Measurements from ENCODE around the gene DCXR.

The DCXR gene

DNA sequence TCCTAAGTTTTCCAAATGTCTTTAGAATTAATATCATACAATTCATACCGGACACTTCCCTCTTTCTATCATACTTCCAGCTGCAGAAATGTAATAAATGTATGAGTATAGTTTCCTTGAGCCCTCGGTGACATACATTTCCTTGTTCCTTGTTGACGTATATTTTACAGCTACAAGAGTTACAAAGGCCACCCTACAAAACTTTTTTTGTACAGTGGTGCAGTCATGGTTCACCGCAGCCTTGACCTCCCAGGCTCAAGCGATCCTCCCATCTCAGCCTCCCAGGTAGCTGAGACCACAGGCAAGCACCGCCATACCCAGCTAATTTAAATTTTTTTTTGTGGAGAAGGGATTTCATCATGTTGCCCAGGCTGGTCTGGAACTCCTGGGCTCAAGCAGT, 35.3 kb upstream of the DCXR start:
- no peak for DNase-seq (ENCODE audit: low read depth, low spot score)

DNA sequence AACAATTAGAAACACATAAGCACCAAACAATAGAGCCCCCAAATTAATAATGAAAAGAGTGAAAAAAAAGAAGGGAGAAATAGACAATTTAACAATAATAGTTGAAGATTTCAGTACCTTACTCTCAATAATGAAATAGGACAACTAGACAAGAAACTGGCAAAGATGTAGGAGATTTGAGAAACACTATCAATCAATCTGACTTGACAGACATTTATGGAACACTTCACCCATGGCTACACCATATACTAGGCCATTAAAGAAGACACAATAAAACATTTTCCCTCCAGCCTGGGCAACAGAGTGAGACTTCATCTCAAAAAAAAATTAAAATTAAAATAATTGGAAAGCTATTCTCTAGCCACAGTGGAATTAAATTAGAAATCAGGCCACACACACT, 33.1 kb upstream of the DCXR start:
- DNase-seq (ENCODE audit: low read depth, low spot score) = no peak

- no peak for DNase-seq (ENCODE audit: low read depth, low spot score)
These were observed 28.3 kb upstream of the DCXR start, which contains the start of gene DUS1L for GRCh38 chr17:82065638-82066303. DUS1L (minus strand) TSS chr17:82065804; CDS start chr17:82065059, 745 bp downstream.

DNA sequence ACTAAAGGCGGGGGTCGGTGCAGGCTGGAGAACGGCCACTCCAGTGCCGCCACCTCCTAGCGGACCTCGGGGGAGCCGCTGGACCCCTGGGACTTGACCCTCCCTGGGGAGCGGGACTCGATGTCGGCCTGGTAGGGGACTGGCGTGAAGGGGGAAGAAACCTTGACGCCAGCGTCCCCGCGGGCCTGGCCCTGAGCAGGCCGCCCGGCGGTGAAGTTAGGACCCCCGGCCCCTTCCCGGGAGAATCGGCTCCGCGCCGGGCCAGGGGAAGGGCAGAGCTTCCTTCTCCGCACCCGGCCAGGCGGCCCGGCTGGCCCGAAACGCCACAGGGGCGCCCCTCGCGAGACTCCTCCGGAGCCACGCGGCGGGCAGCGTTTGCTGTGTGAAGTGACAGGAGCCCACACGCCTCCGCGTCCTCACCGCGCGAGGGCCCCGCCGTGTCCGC, 27.7 kb upstream of the DCXR start:
- no peak for DNase-seq (ENCODE audit: low read depth, low spot score)

DNA sequence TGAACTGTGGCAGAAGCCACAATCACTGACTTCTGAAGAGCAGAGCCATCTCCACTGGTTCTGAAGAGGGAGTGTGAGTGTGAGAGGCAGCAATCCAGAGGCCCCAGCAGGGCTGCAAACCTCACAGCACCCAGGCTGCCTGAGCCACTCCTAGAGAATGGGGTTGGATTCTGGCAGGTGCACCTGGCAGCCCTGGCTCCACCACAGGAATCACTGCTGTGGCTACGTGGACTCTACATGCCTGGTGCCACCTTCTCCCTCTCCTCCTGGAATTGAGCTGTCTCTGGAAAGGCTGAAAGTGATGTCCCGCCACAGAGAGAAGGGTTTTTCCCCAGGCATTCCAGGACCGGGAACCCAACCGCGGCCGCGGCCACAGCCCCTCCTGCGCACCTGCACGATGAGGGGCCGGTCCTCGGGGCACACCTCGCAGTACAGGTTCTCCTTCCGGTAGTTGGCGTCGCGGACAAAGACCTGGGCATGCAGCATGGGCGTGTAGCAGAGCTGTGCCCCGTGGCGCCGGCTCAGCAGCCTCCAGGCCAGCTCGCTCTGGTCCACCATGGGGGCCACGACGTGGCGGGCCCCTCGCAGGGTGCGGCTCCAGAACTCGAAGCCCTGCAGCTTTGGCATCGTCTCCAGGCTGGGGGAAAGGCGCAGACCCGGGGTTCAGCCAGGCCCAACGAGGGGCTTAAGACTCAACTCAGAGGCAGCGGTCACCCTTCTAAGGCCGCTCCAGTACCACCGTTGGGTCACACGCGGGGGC, 27.1 kb upstream of the DCXR start:
- no peak for DNase-seq (ENCODE audit: low read depth, low spot score)

GRCh38 chr17:82063424-82064415, 26.2 kb upstream of the DCXR start:
- DNase-seq (ENCODE audit: low read depth, low spot score) = no peak

DNA sequence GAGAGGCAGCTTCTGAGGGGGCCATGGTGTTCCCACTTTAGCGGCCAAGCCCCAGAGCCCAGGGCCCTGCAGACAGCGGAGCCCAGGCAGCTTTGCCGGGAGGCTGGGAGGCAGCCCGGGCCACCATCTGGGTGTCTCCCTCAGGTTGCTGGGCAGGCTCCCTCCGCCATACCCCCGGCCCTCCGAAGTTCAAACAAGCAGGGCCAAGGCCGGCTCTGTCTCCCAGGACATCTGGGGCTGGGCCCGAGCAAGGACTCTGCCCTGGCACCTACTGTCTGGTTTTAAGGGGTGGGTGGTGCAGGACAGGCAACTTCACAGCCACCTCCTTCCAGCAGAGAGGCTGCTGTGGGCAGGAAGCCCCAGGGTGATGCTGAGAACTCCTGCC, 25.5 kb upstream of the DCXR start:
- DNase-seq (ENCODE audit: low read depth, low spot score) = no peak

DNA sequence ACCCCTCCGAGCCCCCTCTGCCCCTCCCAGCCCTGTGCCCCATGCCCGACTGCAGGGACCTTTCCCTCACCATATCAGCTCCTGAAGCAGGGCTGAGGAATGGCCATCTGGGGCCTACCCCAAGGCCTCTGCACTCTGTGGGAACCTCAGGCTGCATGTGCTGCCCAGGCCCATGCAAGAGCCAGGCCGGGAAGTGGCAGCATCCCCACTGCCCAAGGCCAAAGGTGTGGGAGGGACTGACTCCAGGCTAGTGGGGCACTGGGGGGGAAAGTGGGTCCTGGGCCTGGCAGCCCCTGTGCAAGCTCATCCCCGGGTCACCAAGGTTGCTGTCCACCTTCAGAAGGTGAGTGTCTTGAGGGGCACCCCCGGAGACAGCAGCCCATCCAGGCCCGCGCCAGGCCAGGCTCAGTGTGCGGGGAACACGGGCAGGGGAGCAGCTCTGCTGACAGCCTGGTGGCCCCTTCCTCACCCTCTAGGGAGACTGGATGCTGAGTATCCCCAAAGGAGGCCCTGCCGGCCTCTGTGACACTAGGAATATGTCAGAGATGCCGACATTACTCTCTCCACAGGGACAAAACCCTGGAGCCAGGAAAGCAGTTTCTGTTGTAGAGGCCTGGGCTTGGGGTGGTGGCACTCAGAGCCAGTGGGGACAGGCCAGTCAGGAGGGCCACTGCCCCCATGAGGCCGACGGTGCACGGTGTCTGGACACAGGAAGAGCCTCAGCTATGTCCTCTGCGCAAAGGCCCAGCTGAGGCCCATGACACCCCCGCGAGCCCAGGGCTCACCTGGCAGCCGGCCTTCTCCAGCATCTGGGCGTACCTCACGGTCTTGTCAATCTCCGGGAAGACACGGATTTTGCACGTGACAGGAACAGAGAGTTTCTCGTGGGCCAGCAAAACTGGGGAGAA, 24.8 kb upstream of the DCXR start:
- DNase-seq (ENCODE audit: low read depth, low spot score) = no peak

DNA sequence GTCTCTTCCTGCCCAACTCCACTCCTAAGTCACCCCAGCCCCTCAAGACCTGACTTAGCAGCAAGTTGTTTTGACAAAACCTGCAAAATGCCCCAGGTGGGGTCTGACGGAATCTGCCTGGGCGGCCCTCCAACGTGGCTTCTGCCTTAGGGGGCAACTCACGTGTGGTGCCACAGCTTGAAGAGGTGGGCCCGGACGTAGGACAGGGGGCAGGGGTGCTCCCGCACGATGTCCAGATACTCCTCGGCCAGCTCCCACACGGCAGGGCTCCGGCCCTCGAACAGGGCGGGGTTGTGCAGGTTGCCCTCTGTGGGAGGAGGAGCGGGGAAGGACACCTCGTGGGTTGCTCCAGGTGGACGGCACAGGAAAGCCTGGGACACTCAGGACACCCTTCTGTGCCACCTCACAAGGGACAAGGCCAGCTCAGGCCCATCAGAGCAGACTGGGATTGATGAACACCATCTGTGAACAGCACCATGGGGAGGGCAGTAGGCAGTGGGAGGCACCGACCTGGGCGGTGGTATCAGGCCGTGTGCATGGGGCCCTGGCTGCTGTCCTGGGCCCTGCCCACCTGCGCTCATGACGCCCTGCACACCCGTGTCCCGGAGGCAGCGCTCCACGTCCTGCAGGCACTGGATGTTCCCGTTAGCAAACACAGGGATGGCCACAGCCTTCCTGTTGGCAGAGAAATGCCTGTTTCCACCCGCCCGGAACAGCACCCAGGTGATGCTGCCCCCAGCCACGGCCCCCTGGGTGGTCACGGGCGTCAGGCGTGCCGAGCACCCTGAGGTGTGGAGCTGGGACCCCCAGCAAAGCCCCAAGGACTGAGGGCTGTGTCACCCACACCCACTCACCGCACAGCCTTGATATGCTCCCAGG, 23.8 kb upstream of the DCXR start:
- DNase-seq (ENCODE audit: low read depth, low spot score) = no peak

GRCh38 chr17:82060614-82061013, 23.1 kb upstream of the DCXR start:
- no peak for DNase-seq (ENCODE audit: low read depth, low spot score)

DNA sequence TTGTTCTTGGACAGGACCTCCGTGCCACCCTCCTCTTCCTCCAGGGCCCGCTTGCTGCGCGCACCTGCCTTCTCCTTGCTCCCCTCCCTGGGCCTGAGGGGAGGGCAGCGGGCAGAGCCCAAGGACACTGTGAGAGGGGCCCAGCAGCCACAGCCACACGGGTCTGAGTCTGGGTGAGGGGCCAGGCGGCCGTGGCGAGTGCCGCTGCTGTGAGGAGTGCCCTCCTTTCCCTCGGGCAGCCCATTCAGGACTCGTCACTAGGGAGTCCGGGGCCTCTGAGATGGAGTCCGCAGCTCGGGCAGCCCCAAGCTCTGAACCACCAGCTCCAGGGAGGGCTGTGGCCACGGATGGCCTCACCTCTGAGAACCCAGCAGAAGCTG, 22.5 kb upstream of the DCXR start:
- no peak for DNase-seq (ENCODE audit: low read depth, low spot score)

- DNase-seq (ENCODE audit: low read depth, low spot score) = no peak
These were observed 21.9 kb upstream of the DCXR start for GRCh38 chr17:82059272-82060000.

- no peak for DNase-seq (ENCODE audit: low read depth, low spot score)
These were observed 21.4 kb upstream of the DCXR start for GRCh38 chr17:82058855-82059249.

GRCh38 chr17:82058230-82058854, 20.8 kb upstream of the DCXR start:
- no peak for DNase-seq (ENCODE audit: low read depth, low spot score)

DNA sequence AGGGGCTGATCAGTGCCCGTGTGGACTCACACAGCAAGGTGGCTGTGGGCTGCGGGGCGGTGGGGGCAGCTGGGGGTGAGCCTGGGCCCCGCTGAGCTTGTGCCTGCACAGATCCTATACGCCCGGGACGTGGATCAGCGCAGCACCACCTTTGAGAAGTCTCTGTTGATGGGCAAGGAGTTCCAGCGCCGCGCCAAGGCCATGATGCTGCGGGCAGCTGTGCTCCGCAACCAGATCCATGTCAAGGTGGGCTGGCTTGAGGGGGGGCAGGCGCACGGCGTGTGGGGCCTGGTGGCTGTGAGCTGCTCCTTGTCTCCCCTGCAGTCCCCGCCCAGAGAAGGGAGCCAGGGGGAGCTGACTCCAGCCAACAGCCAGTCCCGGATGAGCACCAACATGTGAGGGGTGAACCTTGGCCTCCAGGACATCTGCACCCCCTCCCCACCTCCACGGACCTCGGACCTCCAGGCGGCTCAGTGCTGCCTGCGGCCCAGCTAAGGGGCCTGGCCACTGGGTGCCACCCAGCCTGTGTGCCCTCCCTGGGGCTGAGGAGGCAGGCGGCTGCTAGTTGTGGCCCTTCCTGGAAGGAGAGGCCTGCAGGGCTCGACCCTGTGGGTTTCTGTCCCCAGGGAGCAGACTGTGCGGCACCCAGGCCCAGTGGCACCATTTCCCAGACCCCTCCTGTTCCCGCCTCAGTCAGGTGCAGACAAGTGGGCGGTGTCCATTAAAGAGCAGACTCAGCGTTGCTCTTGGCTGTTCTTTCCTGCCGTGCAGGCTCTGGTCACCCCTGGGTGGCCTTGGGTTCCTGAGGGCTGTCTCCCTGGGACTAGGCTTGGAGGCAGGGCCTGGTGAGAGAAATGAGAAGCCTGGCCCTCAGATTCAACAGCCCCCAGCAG, 19.5 kb upstream of the DCXR start:
- DNase-seq (ENCODE audit: low read depth, low spot score) = no peak

- DNase-seq (ENCODE audit: low read depth, low spot score) = no peak
These were observed 18.6 kb upstream of the DCXR start for GRCh38 chr17:82055965-82056728.
